Measurements from ENCODE around the gene GRP. TPM values are rescaled to one million over a fixed set of nuclear protein-coding genes. Genes with fewer than 3 reads are reported as not detected.

GRP gene
- total and polyA plus RNA-seq, 2 of the 4 experiments (the other 2 are of a cell fraction): not detected

- no peak overlapping the region for H3K4me3 ChIP-seq (ENCODE audit: insufficient read depth, low read depth, low read length)
- no peak overlapping the region for H4K8ac ChIP-seq (ENCODE audit: low read depth in 2 of 2, low read length in 2 of 2)
- H2BK15ac ChIP-seq (ENCODE audit: low read depth, low read length): no peak overlapping the region
- H4K91ac ChIP-seq (ENCODE audit: insufficient read depth, low read depth, low read length): no peak overlapping the region
- H3K9me1 ChIP-seq (ENCODE audit: insufficient read depth, low read length): no peaks in the 10 kb centered on the region
- H3K23ac ChIP-seq (ENCODE audit: low read depth, low read length): no peak overlapping the region
- no TSS peak for BruUV-seq (replicated peaks)
- DNase-seq (no peak), ATAC-seq (ENCODE audit: low read depth) (no peak)
- in situ Hi-C loops (cut with MboI; ENCODE audit: low sequenced_read_pairs) (no loop called here), dilution Hi-C loops (cut with HindIII; ENCODE audit: low sequenced_read_pairs, unreplicated experiment) (no loop called here), intact Hi-C loops (cut with micrococcal nuclease) (loop anchor here (5.0 kb wide), 1 partner anchor 137 kb away; the partner anchor contains the start of gene SEC11C)
- H3K4ac ChIP-seq (ENCODE audit: low read depth, low read length): no peak overlapping the region
- WGBS, 2 experiments (ENCODE audit: extremely low coverage in 2 of 2, insufficient read length in 1 of 2): 6% methylated on average over 20 of the region's 48 CpGs; no CpG with 5 or more reads in 1 of the 2 experiments
- H3K18ac ChIP-seq (ENCODE audit: low read depth, low read length): no peak overlapping the region
- CTCF ChIA-PET: no interaction called here
- H3K4me2 ChIP-seq (ENCODE audit: low read depth, low read length): no peak overlapping the region
- peak overlapping the region; percentile 28 for H2AK9ac ChIP-seq (replicated peaks; ENCODE audit: low read depth, low read length, poor library complexity)
- POLR2A ChIA-PET (ENCODE audit: unreplicated experiment): no interaction called here
- no peak overlapping the region for H4K5ac ChIP-seq (ENCODE audit: low read depth, low read length)
- H3K27ac ChIP-seq (ENCODE audit: insufficient read depth, low read length): no peak overlapping the region
- H3K56ac ChIP-seq (ENCODE audit: extremely low read depth, insufficient read depth, low read length): no peak overlapping the region
- H2BK120ac ChIP-seq (ENCODE audit: low read depth, low read length): no peak overlapping the region
- H3K79me1 ChIP-seq (ENCODE audit: low read depth in 1 of 2, low read length in 2 of 2): no peaks in the 10 kb centered on the region
- H3K9ac ChIP-seq (ENCODE audit: low read depth, low read length): no peak overlapping the region
- H2AFZ ChIP-seq (replicated peaks; ENCODE audit: low read length, poor library complexity): peak overlapping the region; percentile 22
- no peaks in the 10 kb centered on the region for H3K4me1 ChIP-seq (ENCODE audit: control insufficient read depth, insufficient read depth, low read length)
- H3K27me3 ChIP-seq (ENCODE audit: control insufficient read depth, insufficient read depth, low read length): peaks cover 92% of the 10 kb centered on the region
- 0 out of 2 replicates have a peak, but pooled peaks cover 3% of the 10 kb centered on the region for H4K20me1 ChIP-seq (ENCODE audit: insufficient read depth, low read length)
- H3K36me3 ChIP-seq (ENCODE audit: control insufficient read depth, insufficient read depth, low read length): no peaks in the 10 kb centered on the region
- TF ChIP-seq CHD1 (IDR thresholded peaks at IDR 0.05; ENCODE audit: low read depth, low read length): no peak
- TF ChIP-seq CEBPB (IDR thresholded peaks at IDR 0.05; ENCODE audit: low read depth, low read length): no peak
- H3K9me3 ChIP-seq (ENCODE audit: control insufficient read depth, insufficient read depth, low read length): peaks cover 19% of the 10 kb centered on the region
- no peak overlapping the region for H2BK20ac ChIP-seq (ENCODE audit: low read depth, low read length)
- no peak overlapping the region for H3K14ac ChIP-seq (replicated peaks; ENCODE audit: low read depth, low read length)
- no peak overlapping the region for H2AK5ac ChIP-seq (ENCODE audit: low read depth, low read length)
- no peak overlapping the region for H2BK5ac ChIP-seq (ENCODE audit: low read depth, low read length, poor library complexity, severe bottlenecking)
These were observed 54.0 kb downstream of the GRP start for GRCh38 chr18:59273759-59274532.
